GM21576 (cell line): ENCODE measurements around the gene MYO15B.
"Not testable (repeated sequence)": the region's sequence is repeated elsewhere in the genome, so short reads cannot be mapped to it uniquely, and the experiment has no call there.

Source experiments
- ATAC-seq: cut with Tn5 transposase; IDR thresholded peaks from one replicate; pipeline ENCODE4 v1.9.1; 2021; ENCODE audit warnings: mild to moderate bottlenecking, moderate library complexity; ENCODE audit not compliant: unreplicated experiment

Gene MYO15B

DNA sequence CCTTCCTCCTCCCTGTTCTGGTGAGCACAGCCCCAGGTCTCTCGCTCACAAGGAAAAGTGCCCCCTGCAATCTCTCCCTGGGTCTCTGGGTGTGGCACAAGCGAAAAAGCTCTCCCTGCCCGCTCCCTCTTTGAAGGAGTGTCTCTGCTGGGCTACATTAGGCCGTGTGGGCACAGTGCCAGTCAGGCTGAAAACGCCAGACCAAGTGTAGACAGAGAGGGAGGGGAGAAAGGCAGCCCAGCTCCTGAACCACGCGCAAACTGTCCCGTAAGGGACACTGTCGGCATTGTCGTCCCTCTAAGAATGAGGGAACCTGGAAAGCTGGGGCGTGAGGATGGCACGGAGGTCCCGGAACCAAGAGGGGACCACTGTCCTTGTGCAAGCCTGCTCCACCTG lies 49.5 kb downstream of the MYO15B start:
- no peak for ATAC-seq

DNA sequence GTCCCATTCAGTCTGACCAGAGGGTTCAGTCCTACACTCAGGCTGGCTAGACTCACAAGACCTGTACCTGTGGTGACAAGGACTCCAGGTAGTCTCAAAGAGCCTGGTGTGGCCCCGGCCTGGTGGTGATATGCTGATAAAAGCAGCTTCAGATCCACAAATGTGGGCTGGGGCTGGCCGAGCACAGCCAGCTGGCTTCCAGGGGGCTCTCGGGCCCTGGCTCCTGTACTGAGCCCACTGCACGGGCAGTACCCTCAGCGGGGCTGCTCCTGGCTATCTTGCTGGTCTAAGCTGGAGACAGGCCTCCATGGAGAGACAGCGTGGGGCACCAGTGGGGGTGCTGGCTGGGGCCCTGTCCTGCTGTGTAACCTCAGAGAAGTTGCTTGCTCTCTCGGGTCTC lies 50.0 kb downstream of the MYO15B start:
- no peak for ATAC-seq

GRCh38 chr17:75638039-75638438 lies 50.4 kb downstream of the MYO15B start:
- ATAC-seq: not testable (repeated sequence)

DNA sequence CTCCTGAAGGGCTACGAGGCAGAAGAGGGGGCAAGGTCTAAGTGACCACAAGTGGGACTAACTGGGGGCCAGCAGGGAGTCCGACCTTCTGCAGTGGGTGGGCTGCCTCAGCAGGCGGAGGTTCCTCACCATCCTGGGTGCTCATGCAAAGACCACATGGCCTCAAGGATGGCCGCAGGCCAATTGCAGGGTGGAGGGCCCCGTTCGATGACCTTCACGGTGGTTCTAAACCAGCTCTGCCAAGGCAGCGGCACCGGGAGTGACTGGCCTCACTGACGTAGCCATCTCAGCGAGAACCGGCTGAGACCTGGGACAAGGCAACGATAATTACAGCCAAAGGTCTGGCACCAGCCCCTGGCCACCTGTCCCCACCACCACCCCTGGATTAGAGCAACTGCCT lies 51.3 kb downstream of the MYO15B start:
- ATAC-seq: no peak

- ATAC-seq: no peak
These were observed 51.7 kb downstream of the MYO15B start for GRCh38 chr17:75639327-75639726.

DNA sequence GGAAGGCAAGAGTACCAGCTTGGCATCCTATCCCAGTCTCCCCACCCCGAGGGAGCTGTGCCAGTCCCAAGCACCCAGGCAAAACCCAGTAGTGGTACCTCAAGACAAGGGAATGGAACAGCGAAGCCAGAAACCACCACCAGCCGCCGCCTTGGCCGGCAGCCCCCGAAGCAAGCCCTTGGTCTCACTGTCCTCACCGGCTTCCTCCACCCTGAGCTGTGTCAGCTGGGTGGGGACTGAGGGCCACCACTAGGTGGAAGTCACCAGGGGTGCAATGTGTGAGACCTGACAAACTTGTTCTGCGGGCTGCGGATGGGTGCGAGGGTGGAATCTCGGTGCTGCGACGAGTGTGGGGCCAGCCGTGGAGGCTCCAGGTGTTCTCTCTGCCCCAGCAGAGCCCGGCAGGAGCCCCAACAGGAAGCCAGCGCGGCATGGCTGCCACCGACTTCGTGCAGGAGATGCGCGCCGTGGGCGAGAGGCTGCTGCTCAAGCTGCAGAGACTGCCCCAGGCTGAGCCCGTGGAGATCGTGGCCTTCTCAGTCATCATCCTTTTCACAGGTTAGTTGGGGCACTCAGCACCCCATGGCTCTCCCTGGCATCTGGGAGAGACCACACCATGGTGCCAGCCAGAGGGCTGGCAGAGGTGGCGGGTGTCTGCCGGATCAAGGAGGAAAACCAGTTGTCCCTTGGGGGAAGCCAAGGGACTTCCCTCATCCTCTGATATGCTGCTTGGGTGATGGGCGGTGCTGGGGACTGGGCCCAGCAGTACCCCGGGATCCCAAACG lies 52.4 kb downstream of the MYO15B start:
- no peak for ATAC-seq

- no peak for ATAC-seq
These were observed 53.0 kb downstream of the MYO15B start for GRCh38 chr17:75640556-75641119.

DNA sequence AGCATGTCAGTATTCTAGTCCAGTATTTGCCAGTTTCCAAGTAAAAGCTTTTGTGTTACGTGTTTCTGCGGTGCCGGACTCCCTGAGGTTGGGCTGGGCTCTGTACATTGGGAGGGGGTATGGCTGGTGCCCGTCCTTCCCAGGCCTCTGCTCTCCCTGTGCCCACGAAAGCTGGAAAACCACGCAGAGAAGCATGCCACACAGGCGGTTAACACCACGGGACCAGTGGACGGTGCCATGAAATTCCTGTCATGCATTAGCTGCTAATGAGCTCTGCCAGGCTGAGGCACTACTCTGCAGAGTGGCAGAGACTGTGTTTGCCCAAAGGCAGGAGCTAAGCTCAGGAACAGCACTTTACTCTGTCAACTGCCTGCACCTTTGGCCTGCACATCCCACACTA lies 53.7 kb downstream of the MYO15B start:
- no peak for ATAC-seq

GRCh38 chr17:75642182-75642783 lies 54.7 kb downstream of the MYO15B start:
- no peak for ATAC-seq

DNA sequence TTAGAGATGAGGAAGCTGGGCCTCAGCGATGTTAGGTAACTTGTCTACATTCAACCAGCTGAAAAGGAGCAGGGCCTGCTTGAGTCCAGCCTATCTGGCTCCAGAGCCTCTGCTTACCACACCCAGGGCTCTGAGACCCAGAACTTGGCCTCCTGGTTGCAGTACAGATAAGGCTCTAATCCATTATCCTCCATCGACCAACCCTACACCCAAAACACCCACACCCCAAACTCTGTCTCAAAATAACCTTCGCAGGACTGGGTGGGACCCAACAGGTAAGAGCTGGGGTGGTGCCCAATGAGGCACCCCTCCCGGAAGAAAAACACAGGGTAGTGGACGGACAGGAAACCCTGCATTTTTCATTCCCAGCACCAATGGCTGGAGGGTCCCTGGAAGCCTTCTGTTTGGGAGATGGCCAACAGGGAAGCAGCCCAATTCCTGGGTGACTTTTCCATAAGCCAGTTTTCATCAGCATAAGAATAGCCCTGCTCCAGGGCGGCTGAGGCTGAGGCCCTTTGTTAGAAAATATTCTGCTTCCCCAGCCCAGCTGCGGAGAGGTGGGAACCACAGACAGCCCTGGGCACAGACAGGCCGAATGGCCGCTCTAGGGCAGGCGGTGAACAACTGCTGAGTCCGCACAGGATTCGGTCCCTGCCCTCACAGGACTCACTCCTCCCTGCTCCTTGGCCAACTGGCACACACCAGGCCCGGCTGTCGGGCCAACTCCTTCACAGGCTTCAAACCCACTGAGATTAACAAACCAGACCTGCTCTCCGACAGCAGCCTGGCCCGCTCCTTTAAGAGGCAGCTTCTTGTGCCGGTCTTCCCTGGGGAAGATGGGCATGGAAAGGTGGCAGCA lies 55.4 kb downstream of the MYO15B start:
- no peak for ATAC-seq

DNA sequence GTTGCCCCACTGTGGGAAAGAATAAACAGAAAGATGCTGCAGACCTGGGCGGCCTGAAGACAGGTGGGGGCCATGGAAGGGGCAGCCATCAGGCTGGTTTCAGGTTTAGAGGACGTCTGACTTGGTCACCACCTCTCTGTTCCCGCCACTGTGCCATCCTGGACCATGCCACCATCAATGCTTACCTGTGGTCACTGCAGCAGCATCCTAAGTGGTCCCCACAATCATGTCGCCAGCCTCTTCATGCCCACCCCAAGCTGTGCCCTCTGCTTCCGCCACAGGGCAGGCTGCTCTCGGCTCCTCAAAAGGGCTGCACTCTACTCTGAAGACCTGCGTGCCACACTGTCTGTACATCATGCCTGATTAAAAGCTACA lies 56.0 kb downstream of the MYO15B start:
- ATAC-seq: no peak

- ATAC-seq: no peak
These were observed 57.9 kb downstream of the MYO15B start for GRCh38 chr17:75645501-75645888.

- no peak for ATAC-seq
These were observed 58.5 kb downstream of the MYO15B start for GRCh38 chr17:75645889-75646637.

DNA sequence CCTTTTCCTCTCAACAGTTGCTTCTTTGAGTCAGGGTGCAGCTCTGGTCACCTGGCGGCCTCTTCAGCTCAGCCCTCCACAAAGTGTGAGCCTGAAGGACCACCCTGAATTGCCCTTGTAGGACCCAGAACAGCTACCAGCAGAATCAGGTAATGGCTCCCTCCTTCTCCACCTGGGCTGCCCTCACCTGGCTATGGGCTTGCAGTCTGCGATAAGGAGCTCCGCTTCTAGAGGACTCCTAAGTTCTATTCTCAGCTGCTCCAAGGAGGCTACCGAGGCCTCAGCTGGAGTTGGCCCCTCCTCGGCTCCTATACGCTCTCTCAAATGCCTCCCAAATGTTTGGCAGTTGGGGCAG lies 59.0 kb downstream of the MYO15B start:
- no peak for ATAC-seq

- no peak for ATAC-seq
These were observed 59.5 kb downstream of the MYO15B start for GRCh38 chr17:75647061-75647460.

DNA sequence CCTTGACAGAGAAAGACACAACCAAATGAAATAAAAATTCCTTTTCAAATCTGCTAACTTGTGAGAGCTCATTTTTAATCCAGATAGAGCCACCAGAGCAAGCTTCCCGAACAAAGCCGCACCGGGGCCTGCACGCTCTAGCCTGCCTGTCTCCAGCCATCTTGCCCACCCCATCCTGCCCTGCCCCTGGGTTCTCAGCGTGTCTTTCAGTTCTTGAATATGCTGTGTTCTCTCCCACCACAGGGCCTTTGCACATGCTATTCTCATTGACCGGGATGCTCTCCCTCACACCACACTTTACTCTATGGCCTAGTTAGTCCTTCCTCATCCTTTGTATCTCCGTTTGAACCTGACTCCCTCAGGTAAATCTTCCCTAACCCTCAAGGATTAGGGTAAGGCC lies 60.3 kb downstream of the MYO15B start:
- no peak for ATAC-seq

DNA sequence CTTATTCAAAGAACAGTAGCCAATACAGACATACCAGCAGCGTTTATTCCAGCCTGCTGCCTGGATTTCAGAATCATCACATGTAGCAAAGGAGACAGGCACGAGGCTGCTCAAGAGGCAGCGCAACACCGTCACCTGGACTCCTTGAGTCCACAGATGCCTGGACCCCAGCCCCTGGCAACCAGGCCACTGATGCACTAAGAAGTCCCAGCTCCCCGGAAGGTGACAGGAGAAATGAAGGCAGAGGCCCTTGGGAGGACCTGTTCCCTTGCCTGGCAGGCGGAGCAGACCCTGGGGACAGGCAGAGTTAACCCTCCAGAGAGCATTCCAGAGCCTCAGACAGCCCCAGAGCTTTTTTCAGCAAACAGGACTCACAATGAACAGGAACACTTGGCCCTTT lies 62.1 kb downstream of the MYO15B start:
- no peak for ATAC-seq

DNA sequence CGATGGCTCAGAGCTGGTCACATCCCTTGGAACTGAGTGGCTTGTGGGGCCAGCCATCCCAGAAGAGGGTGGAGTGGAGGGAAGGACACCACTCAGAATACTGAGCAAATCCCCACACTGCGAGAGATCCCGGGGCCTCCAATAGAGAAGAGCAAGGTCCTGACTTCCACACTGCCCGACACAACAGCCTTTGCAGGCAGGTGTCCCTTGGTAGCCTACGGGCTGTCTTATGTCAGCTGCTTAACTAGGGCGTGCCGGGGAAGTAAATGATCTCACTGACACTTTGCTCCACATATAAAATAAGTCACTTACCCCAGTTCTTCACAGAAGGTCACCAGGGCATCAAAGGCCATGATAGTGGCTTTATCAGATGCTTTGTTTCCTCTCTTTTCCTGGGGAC lies 63.3 kb downstream of the MYO15B start:
- no peak for ATAC-seq

DNA sequence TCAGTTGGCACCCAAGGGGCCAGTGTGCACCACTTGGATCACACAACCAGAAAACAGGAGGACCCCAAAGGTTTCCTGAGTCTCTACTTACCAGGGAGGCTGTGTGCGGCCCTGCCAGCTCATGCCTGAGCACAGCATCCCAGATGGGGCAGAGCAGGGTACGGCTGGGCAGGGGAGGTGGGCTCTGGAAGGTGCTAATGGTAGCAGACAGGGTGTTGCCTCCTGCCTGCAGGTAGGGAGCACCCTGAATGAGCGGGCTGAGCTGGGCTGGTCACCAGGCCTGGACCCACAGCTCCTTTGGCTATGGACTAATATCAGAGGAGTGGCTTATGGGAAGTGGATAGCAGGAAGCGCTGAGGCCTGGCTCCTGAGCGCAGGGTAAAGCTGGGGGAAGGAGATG lies 64.7 kb downstream of the MYO15B start:
- no peak for ATAC-seq

DNA sequence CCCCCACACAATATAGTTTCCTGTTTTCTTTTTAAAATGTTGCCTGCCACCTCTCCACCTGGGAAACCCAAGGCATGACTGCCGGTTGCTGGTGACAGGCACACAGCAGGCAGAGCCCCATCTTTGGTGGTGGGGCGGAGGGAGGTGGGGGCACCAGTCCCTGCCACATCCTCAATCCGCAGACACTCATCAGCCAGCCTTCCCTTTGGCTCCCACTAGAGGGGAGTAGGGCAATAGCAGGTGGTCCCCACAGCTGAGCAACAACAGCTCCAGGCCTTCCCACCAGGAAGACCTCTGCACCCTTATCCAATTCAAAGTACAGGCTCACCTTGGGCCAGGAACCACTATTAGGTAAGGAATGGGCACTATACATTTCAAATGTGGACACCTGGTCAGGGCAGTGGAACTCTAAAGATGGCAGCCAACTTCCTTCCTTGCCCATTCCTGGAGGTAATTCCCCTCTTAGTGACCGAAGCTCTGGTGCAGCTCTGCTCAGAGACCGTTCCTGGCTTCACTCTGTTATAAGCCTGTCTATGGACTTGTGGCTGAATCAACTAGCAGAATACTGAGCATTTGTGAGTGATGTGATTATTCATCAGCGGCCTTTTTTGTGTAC lies 65.4 kb downstream of the MYO15B start:
- ATAC-seq: no peak

DNA sequence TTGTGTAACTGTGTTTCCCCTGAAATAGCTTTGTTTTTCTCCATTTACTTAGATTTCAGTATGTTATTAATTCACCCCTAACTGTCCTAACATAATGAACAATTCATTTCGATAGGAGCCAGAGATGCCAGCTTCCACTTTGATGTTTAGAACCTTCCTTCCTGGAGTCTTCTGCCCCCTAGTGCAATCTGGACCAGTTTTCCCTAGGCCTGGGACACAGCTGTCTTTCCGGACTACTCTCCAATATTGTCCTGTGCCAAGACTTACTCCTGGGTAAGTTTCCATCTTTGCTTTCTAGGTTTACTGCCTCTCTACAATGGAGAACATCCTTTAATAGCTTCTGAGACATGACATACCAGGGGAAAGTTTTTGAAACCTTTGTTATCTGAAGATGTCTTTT lies 66.6 kb downstream of the MYO15B start:
- ATAC-seq: no peak
